Cardiac fibroblast (primary cell): ENCODE measurements around the gene NUP188.

Experiments
- DNase-seq, 2 donors: peaks; one replicate each; pipeline versions ENCODE4 v3.0.0 to v3.0.0-alpha.2; 2010; ENCODE audit warnings: low read depth in 2 of 2
- H3K4me3 ChIP-seq, 2 donors: replicated peaks in 1 of 2; 1 replicate in 1 of 2; 2 replicates in 1 of 2; pipeline ENCODE4 v1.5.1; 2011; ENCODE audit warnings: low read depth in 2 of 2, low read length in 2 of 2, mild to moderate bottlenecking in 2 of 2, moderate library complexity in 1 of 2
- TF ChIP-seq, protein P1 (sequence below): IDR thresholded peaks from one replicate; pipeline ENCODE4 v1.5.1; 2011; ENCODE audit warnings: low read depth, mild to moderate bottlenecking, low read length, inconsistent platforms

Gene NUP188

GRCh38 chr9:129022037-129022436, 74.5 kb downstream of the NUP188 start:
- DNase-seq, result no peak
- no peak overlapping the region for H3K4me3 ChIP-seq
- TF ChIP-seq, protein P1, sequence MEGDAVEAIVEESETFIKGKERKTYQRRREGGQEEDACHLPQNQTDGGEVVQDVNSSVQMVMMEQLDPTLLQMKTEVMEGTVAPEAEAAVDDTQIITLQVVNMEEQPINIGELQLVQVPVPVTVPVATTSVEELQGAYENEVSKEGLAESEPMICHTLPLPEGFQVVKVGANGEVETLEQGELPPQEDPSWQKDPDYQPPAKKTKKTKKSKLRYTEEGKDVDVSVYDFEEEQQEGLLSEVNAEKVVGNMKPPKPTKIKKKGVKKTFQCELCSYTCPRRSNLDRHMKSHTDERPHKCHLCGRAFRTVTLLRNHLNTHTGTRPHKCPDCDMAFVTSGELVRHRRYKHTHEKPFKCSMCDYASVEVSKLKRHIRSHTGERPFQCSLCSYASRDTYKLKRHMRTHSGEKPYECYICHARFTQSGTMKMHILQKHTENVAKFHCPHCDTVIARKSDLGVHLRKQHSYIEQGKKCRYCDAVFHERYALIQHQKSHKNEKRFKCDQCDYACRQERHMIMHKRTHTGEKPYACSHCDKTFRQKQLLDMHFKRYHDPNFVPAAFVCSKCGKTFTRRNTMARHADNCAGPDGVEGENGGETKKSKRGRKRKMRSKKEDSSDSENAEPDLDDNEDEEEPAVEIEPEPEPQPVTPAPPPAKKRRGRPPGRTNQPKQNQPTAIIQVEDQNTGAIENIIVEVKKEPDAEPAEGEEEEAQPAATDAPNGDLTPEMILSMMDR, result no peak

DNA sequence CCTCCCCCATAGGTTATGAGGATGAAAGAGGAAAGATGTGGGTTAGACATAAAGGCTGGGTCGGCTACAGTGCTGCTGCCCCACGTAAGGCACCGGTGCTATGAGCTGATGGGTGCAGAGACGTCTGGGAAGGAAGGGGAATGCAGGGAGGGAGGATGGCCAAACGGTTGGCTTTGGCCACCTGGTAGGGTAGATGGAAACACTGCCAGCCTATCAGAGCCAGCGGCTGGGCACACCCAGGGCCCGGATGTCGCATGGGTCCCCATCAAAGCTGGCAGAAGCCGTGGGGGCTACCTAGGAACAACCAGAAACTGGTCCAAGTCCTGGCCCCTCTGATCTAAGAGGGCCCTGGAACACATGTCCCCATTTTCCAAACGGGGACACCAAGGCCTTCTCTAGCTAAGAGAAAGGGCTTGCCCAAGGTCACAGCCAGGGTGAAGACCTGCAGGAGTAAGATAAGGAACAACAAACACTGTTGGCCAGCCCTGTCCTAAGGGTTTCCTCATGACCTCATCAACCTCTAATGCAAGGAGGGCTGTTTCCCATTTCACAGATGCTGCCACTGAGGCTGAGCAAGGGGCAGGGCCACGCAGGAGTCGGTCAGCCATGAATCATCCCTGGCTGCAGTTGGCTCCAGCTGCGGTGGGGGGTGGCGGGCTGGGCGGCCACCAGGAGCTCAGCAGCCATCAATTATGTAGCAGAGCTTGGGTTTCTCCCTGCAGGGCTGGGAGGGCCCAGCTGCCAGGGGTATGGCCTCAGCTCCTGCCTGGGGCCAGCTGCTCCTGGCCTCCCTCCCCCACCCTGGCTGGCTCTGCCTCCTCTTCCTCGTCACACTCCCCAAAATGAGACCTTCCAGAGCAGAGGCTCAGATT, 75.8 kb downstream of the NUP188 start:
- peak; percentile 72 to 74 for DNase-seq
- TF ChIP-seq, protein P1, result no peak

DNA sequence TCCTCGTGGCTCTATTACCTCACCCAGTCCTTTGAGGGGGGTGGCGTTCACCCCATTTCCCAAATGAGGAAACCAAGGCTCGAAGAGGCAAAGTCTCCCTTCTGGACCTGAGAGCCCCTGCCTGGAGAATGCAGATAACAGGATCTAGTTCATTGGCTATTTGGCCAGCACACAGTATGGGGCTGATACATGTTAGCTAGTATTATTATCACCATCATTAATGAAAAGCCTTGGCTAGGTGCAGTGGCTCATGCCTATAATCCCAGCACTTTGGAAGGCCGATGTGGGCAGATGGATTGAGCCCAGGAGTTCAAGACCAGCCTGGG, 76.4 kb downstream of the NUP188 start:
- DNase-seq, result no peak
- TF ChIP-seq, protein P1, result no peak
- no peak overlapping the region for H3K4me3 ChIP-seq

More for the DNA sequence above, 75.8 kb downstream of the NUP188 start:
- H3K4me3 ChIP-seq, result no peak overlapping the region

- TF ChIP-seq, protein P1, result no peak
- no peak for DNase-seq
- H3K4me3 ChIP-seq, result peak overlapping the region in 1 of 2 donors; percentile 79
These were observed 79.1 kb downstream of the NUP188 start for GRCh38 chr9:129026442-129027223.

DNA sequence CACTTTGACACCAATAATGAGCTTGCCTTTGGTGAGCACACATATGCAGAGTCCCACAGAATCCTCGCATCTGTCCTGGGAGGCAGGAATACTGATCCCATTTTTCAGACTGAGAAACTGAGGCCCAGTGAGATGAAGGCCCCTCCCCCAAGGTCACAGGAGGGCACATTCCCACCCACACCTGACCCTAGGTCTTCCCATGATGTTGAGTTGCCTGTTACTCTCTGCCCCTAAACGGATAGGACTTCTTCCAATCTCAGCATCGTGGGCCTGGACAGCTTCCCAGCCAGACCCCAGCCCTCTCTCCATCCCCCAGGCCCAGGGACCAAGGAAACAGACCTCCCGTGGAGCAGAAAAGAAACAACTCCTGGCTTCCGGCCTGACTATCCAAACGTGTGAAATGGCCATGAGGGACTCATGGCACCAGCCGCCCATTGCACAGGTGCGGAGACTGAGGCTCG, 79.8 kb downstream of the NUP188 start:
- TF ChIP-seq, protein P1, result no peak
- peak overlapping the region; percentile 68 to 79 for H3K4me3 ChIP-seq
- DNase-seq, result no peak

DNA sequence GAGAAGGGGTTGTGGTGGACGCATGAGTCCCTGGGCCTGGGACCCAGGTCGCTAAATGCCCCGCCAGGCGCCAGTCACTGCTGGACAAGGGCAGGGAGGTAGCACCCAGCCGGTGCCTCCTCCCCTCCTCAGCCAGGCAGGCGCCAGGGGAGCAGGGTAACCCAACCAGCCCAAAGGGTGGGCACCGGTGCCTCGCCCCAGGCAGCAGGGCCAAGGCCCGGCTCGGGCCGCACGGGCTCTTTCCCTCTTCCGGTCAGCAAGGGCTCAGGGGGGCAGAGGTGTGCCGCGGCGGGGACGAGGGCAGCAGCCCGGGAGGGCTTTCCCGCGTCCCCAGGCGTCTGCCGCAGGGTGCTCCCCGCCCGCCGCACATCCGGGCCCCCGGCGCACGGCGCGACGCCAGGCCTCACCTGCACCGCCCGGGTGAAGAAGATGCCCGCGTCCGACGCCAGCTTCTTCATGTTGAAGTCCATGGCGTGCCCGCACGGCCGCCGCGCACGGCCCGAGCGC, 80.2 kb downstream of the NUP188 start:
- TF ChIP-seq, protein P1, result no peak
- no peak for DNase-seq

More for the DNA sequence above, 80.2 kb downstream of the NUP188 start:
- peak overlapping the region; percentile 68 to 79 for H3K4me3 ChIP-seq
